Measurements from ENCODE around the gene B9D2.
"Not testable (repeated sequence)": the region's sequence is repeated elsewhere in the genome, so short reads cannot be mapped to it uniquely, and the experiment has no call there.

B9D2 gene, protein sequence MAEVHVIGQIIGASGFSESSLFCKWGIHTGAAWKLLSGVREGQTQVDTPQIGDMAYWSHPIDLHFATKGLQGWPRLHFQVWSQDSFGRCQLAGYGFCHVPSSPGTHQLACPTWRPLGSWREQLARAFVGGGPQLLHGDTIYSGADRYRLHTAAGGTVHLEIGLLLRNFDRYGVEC

DNA sequence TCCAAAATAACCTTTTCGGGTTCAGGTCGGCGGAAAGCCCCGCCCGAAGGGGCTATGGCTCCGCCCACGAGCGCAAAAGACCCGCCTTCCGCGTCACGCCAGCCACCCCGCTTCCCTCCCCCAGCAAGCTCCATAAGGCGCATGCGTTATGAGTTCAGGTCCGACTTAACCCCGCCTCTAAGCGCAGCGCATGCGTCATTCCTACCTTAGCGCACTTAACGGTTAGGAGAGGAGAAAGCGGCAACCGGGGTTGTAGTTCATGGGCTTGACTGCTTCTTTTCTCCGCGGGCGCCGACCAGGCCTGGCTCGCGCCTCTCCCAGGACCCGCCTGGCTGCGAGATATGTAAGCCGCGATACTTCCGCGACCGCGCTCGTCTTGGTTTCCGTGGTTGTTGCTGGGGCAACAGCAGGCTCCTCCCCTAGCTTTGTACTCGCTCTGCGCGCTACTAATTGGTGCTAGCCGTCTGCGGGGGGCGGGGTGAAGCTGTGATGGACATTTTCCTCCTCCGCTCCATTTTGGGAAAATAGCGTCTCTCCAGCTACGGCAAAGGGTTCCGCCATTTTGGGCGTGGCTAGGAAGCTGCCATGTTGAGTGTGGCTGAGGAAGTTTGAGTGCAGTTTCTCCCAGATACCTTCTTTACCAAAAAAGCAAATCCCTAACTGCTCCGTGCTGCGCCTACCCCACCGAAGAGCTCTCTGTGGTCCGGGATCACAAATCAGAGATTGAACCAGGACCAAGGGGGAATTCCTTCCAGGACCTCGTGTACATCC lies at the start of gene B9D2:
Gene B9D2, minus strand, starts transcription at position 397 of the 771 bp plus-strand sequence. CDS start 630 bp downstream, outside the sequence.
- peak within 1 kb of the TSS; percentile 75 to 99 (median 92) for H3K4me3 ChIP-seq (ENCODE audit: low read depth in 1 of 5, low read length in 5 of 5)
- peak within 1 kb of the TSS; percentile 97 for H3K27ac ChIP-seq (ENCODE audit: low read depth, low read length)
- H3K36me3 ChIP-seq (ENCODE audit: control insufficient read depth in 5 of 5, insufficient read depth in 5 of 5, low read length in 5 of 5): no peaks in the 10 kb centered on the region
- H3K9me3 ChIP-seq (ENCODE audit: control insufficient read depth in 5 of 5, low read length in 5 of 5): no peaks in the 10 kb centered on the region
- no peaks in the 10 kb centered on the region for H3K27me3 ChIP-seq (ENCODE audit: control insufficient read depth in 5 of 5, insufficient read depth in 4 of 5, low read length in 5 of 5)
- H3K9ac ChIP-seq (ENCODE audit: low read length in 5 of 5): peak within 1 kb of the TSS; percentile 70 to 96 (median 92)
- peaks cover 4 to 27% (median 17%) of the 10 kb centered on the region in 5 donors for H3K4me1 ChIP-seq (ENCODE audit: control insufficient read depth in 5 of 5, insufficient read depth in 5 of 5, low read length in 5 of 5)

DNA sequence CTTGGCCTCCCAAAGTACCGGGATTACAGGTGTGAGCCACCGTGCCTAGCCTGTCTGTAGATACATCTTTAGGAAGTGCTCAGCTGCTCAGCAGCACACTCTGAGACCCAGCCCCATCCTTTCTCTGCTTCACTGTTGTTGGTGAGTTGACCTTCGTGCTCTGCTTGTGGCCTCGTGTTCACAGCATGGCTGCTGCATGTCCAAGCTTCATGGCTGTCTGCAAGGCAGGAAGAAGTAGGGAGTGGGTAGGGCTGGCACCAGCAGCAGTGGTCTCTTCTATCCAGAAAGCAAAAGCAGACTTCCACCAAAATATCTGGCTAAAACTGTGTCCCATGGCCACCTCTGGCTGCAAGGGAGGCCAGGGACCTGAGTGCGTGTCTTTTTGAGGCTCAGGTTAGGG lies 49.0 kb upstream of the B9D2 start:
- Histone ChIP-seq H3K9me3 (ENCODE audit: control insufficient read depth in 5 of 5, low read length in 5 of 5) (no peaks in the 10 kb centered on the region), H3K4me3 (ENCODE audit: low read depth in 1 of 5, low read length in 5 of 5) (no peak overlapping the region), H3K27ac (ENCODE audit: low read depth, low read length) (no peak overlapping the region), H3K36me3 (ENCODE audit: control insufficient read depth in 5 of 5, insufficient read depth in 5 of 5, low read length in 5 of 5) (peaks cover 0 to 65% (median 52%) of the 10 kb centered on the region in 5 donors), H3K4me1 (ENCODE audit: control insufficient read depth in 5 of 5, insufficient read depth in 5 of 5, low read length in 5 of 5) (peaks cover 2 to 43% (median 31%) of the 10 kb centered on the region in 5 donors), H3K27me3 (ENCODE audit: control insufficient read depth in 5 of 5, insufficient read depth in 4 of 5, low read length in 5 of 5) (no peaks in the 10 kb centered on the region), H3K9ac (ENCODE audit: low read length in 5 of 5) (no peak overlapping the region)

DNA sequence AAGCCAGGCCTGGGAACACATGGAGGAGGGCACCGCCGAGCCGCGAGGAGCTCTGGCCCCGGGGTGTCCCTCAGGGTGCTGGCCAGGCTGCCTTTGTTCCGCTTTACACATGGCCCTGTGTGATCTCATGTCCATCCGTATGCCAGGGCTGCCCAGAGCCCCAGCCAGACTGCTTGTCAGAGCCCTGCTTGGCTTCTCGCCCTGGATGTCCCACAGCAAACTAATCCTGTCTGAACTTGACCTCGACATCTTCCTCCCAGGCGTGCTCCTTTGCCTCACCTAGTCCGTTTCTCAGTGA lies 48.0 kb upstream of the B9D2 start:
- peak overlapping the region; percentile 16 for H3K27ac ChIP-seq (ENCODE audit: low read depth, low read length)
- H3K4me3 ChIP-seq (ENCODE audit: low read depth in 1 of 5, low read length in 5 of 5): no peak overlapping the region
- H3K36me3 ChIP-seq (ENCODE audit: control insufficient read depth in 5 of 5, insufficient read depth in 5 of 5, low read length in 5 of 5): peaks cover 0 to 60% (median 47%) of the 10 kb centered on the region in 5 donors
- H3K27me3 ChIP-seq (ENCODE audit: control insufficient read depth in 5 of 5, insufficient read depth in 4 of 5, low read length in 5 of 5): no peaks in the 10 kb centered on the region
- H3K4me1 ChIP-seq (ENCODE audit: control insufficient read depth in 5 of 5, insufficient read depth in 5 of 5, low read length in 5 of 5): peaks cover 2 to 51% (median 33%) of the 10 kb centered on the region in 5 donors
- H3K9ac ChIP-seq (ENCODE audit: low read length in 5 of 5): peak overlapping the region in 1 of 5 donors; percentile 15
- no peaks in the 10 kb centered on the region for H3K9me3 ChIP-seq (ENCODE audit: control insufficient read depth in 5 of 5, low read length in 5 of 5)

DNA sequence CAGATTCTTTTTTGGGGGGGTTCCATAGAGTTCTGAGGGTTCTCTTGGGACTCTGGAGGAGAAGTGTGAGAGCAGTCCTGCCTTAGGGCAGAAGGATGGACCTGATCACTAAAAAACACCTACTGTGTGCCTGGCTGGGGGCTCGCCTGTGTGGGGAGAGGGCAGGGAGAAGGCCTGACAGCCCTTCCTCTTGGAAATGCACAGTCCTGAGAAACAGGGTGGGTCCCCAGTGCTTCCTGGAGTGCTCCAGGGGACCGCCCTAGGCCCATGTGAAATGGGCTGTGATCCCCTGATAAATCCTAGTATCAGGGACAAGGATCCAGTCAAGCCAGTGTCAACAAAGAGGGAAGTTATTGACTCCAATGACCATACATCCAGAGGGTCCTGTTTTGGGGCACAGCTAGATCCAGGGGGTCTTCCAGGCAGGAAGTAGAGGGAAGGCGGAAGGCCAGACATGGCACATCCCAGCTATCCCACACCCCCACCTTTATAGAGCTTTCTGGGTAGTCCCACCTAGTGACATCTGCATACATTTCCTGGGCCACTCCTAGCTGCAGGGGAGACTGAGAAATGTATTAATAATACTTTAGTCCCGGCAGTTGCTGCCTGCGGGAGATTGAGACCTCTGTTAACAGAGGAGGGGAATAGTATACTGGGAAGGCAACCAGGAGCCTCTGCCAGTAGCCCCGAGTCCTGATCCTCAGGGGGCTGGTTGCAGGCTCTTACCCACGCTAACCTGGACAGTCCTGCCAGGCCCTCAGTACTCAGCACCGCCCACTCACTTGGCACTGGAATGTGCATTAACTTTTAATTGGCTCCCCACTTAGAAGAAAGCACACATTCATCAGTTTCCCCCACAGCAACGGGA lies 47.4 kb upstream of the B9D2 start:
- Histone ChIP-seq H3K27ac (ENCODE audit: low read depth, low read length) (peak overlapping the region; percentile 16), H3K27me3 (ENCODE audit: control insufficient read depth in 5 of 5, insufficient read depth in 4 of 5, low read length in 5 of 5) (no peaks in the 10 kb centered on the region), H3K4me3 (ENCODE audit: low read depth in 1 of 5, low read length in 5 of 5) (no peak overlapping the region), H3K9me3 (ENCODE audit: control insufficient read depth in 5 of 5, low read length in 5 of 5) (no peaks in the 10 kb centered on the region), H3K4me1 (ENCODE audit: control insufficient read depth in 5 of 5, insufficient read depth in 5 of 5, low read length in 5 of 5) (peaks cover 2 to 55% (median 35%) of the 10 kb centered on the region in 5 donors), H3K36me3 (ENCODE audit: control insufficient read depth in 5 of 5, insufficient read depth in 5 of 5, low read length in 5 of 5) (peaks cover 0 to 54% (median 45%) of the 10 kb centered on the region in 5 donors), H3K9ac (ENCODE audit: low read length in 5 of 5) (peak overlapping the region in 2 of 5 donors; percentile 25 to 36)

DNA sequence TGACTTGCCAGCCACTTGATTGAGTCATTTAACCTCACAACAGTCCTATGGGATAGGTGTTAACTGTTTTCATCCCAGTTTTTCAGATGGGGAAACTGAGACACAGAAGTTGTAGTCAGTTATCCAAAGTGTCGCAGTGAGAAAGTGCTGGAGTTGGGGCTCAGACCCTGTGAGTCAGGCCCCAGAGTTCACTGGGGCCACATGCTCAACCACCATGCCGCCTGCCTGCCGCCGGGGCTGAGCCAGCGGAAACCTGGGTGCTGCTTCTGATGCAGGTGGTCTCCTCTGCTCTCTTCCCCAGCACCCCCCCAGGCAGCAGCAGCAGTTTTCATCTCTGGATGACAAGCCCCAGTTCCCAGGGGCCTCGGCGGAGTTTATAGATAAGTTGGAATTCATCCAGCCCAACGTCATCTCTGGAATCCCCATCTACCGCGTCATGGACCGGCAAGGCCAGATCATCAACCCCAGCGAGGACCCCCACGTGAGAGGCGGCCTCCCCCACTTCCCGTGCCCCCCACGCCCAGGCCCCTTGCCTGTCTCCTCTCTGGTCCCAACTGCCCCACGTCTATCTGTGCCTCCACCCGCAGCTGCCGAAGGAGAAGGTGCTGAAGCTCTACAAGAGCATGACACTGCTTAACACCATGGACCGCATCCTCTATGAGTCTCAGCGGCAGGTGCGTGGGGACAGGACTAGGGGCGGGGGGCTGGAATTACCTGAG lies 46.5 kb upstream of the B9D2 start:
- H3K4me1 ChIP-seq (ENCODE audit: control insufficient read depth in 5 of 5, insufficient read depth in 5 of 5, low read length in 5 of 5): peaks cover 8 to 64% (median 36%) of the 10 kb centered on the region in 5 donors
- H3K9me3 ChIP-seq (ENCODE audit: control insufficient read depth in 5 of 5, low read length in 5 of 5): no peaks in the 10 kb centered on the region
- no peak overlapping the region for H3K27ac ChIP-seq (ENCODE audit: low read depth, low read length)
- peaks cover 0 to 52% (median 41%) of the 10 kb centered on the region in 5 donors for H3K36me3 ChIP-seq (ENCODE audit: control insufficient read depth in 5 of 5, insufficient read depth in 5 of 5, low read length in 5 of 5)
- no peak overlapping the region for H3K9ac ChIP-seq (ENCODE audit: low read length in 5 of 5)
- H3K27me3 ChIP-seq (ENCODE audit: control insufficient read depth in 5 of 5, insufficient read depth in 4 of 5, low read length in 5 of 5): no peaks in the 10 kb centered on the region
- H3K4me3 ChIP-seq (ENCODE audit: low read depth in 1 of 5, low read length in 5 of 5): no peak overlapping the region

DNA sequence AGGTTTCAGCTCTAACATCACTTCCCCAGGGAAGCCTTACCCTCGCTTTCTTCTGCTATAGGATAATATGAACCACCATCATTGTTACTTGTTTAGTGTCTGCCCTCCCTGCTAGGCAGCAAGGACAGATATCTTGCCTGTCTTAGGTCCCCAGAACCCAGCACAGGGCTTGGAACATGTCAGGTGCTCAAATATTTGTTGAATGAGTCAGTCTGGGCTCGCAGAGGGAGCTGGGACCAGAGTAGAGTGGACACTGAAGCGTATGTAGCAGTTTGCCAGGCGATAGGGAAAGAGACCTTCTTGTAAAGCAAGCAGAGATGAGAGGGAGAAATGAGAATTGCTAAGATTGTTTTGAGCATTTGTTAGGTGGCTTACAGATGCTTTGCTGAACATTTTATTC lies 45.3 kb upstream of the B9D2 start:
- H3K36me3 ChIP-seq (ENCODE audit: control insufficient read depth in 5 of 5, insufficient read depth in 5 of 5, low read length in 5 of 5): peaks cover 0 to 41% (median 29%) of the 10 kb centered on the region in 5 donors
- no peak overlapping the region for H3K4me3 ChIP-seq (ENCODE audit: low read depth in 1 of 5, low read length in 5 of 5)
- H3K27ac ChIP-seq (ENCODE audit: low read depth, low read length): no peak overlapping the region
- H3K9me3 ChIP-seq (ENCODE audit: control insufficient read depth in 5 of 5, low read length in 5 of 5): no peaks in the 10 kb centered on the region
- H3K9ac ChIP-seq (ENCODE audit: low read length in 5 of 5): no peak overlapping the region
- H3K4me1 ChIP-seq (ENCODE audit: control insufficient read depth in 5 of 5, insufficient read depth in 5 of 5, low read length in 5 of 5): peaks cover 8 to 62% (median 42%) of the 10 kb centered on the region in 5 donors
- no peaks in the 10 kb centered on the region for H3K27me3 ChIP-seq (ENCODE audit: control insufficient read depth in 5 of 5, insufficient read depth in 4 of 5, low read length in 5 of 5)

DNA sequence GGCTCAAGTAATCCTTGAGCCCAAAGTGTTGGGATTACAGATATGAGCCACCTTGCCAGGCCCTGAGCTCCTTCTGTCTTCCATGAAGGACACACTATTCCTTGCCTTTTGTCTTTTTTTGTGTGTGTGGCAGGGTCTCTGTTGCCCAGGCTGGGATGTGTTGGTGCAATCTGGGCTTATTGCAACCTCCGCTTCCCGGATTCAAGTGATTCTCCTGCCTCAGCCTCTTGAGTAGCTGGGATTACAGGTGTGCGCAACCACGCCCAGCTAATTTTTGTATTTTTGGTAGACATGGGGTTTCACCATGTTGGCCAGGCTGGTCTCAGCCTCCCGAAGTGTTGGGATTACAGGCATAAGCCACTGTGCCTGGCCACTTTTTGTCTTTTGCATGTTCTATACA lies 44.9 kb upstream of the B9D2 start:
- Histone ChIP-seq H3K36me3 (ENCODE audit: control insufficient read depth in 5 of 5, insufficient read depth in 5 of 5, low read length in 5 of 5) (peaks cover 0 to 36% (median 25%) of the 10 kb centered on the region in 5 donors), H3K4me1 (ENCODE audit: control insufficient read depth in 5 of 5, insufficient read depth in 5 of 5, low read length in 5 of 5) (peaks cover 8 to 62% (median 42%) of the 10 kb centered on the region in 5 donors)
- H3K9me3 ChIP-seq (ENCODE audit: control insufficient read depth in 5 of 5, low read length in 5 of 5); H3K9ac ChIP-seq (ENCODE audit: low read length in 5 of 5); H3K4me3 ChIP-seq (ENCODE audit: low read depth in 1 of 5, low read length in 5 of 5); H3K27me3 ChIP-seq (ENCODE audit: control insufficient read depth in 5 of 5, insufficient read depth in 4 of 5, low read length in 5 of 5); H3K27ac ChIP-seq (ENCODE audit: low read depth, low read length): not testable (repeated sequence)

DNA sequence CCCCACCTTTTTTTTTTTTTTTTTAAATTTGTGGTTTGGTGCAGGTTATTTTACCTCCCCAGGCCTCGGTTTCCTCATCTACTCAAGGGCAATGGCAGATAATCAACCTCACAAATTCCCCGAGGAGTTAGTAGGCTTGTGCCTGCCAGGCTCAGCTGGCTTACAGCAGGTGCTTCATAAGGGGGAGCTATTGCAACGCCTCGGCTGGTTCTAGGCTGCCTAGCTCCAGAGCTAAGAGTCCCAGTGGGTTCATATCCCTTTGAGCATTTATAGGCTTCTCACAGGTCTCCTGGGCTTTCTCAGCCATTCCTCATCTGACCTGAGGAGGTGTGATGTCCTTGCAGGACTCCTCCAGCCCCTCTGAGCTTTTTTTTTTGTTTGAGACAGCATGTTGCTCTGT lies 44.3 kb upstream of the B9D2 start:
- Histone ChIP-seq H3K4me1 (ENCODE audit: control insufficient read depth in 5 of 5, insufficient read depth in 5 of 5, low read length in 5 of 5) (peaks cover 8 to 62% (median 44%) of the 10 kb centered on the region in 5 donors), H3K9me3 (ENCODE audit: control insufficient read depth in 5 of 5, low read length in 5 of 5) (no peaks in the 10 kb centered on the region), H3K27me3 (ENCODE audit: control insufficient read depth in 5 of 5, insufficient read depth in 4 of 5, low read length in 5 of 5) (no peaks in the 10 kb centered on the region), H3K27ac (ENCODE audit: low read depth, low read length) (no peak overlapping the region), H3K9ac (ENCODE audit: low read length in 5 of 5) (no peak overlapping the region), H3K36me3 (ENCODE audit: control insufficient read depth in 5 of 5, insufficient read depth in 5 of 5, low read length in 5 of 5) (peaks cover 0 to 34% (median 19%) of the 10 kb centered on the region in 5 donors), H3K4me3 (ENCODE audit: low read depth in 1 of 5, low read length in 5 of 5) (no peak overlapping the region)

DNA sequence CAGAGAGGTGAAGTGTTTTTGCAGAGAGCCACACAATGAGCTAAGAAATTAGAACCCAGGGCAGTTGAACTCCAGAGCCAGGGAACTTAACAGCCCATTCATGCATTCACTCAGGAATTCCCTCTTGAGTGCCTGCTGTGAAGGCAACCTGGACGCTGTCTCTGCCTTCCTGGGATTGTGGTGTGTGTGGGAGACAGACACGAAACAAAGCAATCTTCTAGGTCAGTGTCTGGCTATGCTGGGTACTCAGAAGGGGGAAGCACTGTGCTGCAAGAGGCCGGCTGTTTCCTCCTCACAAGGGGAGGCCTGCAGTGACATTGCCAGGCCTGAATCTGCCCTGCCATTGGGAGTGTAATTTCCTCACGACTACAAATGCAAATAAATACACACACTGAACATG lies 43.3 kb upstream of the B9D2 start:
- H3K9ac ChIP-seq (ENCODE audit: low read length in 5 of 5): no peak overlapping the region
- no peaks in the 10 kb centered on the region for H3K9me3 ChIP-seq (ENCODE audit: control insufficient read depth in 5 of 5, low read length in 5 of 5)
- H3K27ac ChIP-seq (ENCODE audit: low read depth, low read length): no peak overlapping the region
- peaks cover 0 to 34% (median 19%) of the 10 kb centered on the region in 5 donors for H3K36me3 ChIP-seq (ENCODE audit: control insufficient read depth in 5 of 5, insufficient read depth in 5 of 5, low read length in 5 of 5)
- no peaks in the 10 kb centered on the region for H3K27me3 ChIP-seq (ENCODE audit: control insufficient read depth in 5 of 5, insufficient read depth in 4 of 5, low read length in 5 of 5)
- peaks cover 9 to 62% (median 45%) of the 10 kb centered on the region in 5 donors for H3K4me1 ChIP-seq (ENCODE audit: control insufficient read depth in 5 of 5, insufficient read depth in 5 of 5, low read length in 5 of 5)
- H3K4me3 ChIP-seq (ENCODE audit: low read depth in 1 of 5, low read length in 5 of 5): no peak overlapping the region
